ENCODE measurements around the gene GAA.

- TF ChIP-seq CTCF (IDR thresholded peaks at IDR 0.05) (no peak), EP300 (IDR thresholded peaks at IDR 0.05) (no peak)
Measured at GRCh38 chr17:80109713-80110446, 8.5 kb downstream of the GAA start.

Data from gastroesophageal sphincter (tissue), 3 donors.